ENCODE results near the gene FSTL4.

FSTL4 gene

GRCh38 chr5:133293960-133294359 is 318.4 kb downstream of the FSTL4 start:
- no peak for DNase-seq (ENCODE audit: low read depth in 2 of 2)

DNA sequence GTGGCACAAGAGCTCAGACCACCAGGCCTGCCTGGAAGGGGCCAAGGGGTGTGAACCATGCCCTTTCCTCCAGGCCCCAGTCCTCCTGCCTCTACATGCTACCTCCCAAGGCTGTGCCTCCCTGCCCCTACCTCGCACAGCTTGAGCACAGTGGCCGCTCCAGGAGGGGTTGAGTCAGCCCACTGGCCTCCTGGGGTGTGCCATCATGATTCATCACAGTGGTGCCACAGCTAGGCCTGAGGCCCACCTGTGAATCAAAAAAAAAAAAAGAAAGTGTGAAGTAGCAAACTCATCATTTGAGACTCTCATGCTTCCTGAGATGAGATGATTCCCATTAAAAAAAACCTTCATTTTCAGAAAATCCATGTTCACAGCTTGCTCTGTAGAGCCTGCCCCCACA is 320.0 kb downstream of the FSTL4 start:
- no peak for DNase-seq (ENCODE audit: low read depth in 2 of 2)

DNA sequence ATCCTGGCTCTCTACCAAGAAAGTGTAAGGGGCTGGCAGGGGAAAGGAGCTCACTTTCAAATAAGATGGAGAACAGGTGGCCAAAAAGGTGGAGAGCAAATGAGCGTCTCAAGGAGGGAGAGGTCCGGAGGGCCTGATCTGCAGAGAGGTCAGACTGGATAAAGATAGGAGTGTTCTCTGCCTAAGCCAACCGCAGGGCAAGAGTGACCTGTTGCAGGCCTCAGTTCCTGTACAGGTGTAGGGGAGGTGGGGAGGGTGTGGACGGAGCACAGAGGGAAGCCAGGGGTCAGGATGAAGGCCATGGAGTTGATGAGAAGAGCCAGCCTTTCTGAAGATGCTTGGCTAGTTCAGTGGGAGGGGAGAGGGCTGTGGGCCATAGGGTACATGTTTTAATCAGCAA is 320.8 kb downstream of the FSTL4 start:
- DNase-seq (ENCODE audit: low read depth in 2 of 2): no peak

GRCh38 chr5:133290669-133291240 is 321.6 kb downstream of the FSTL4 start:
- no peak for DNase-seq (ENCODE audit: low read depth in 2 of 2)

GRCh38 chr5:133289686-133290367 is 322.5 kb downstream of the FSTL4 start:
- no peak for DNase-seq (ENCODE audit: low read depth in 2 of 2)

- DNase-seq (ENCODE audit: low read depth in 2 of 2): no peak
Observed at GRCh38 chr5:133287500-133287899, 324.8 kb downstream of the FSTL4 start.

DNA sequence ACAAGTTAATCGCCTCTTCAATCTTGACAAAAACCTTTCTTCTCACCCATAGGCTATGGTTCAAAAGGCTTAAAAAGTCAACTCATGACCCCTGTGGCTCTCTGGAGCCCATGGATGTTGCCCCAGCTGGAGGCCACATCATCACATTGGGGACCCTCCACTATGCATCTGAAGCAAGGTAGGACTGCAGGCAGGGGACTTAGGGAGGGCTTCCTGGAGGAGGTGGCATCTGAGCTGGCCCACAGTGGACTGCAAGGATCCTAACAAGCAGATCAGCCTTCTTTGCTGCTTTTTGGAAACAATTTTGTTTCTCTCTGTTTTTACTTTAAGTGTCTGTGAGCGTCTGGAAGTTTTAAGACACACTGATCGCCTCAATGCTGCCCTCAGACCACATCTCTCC is 325.9 kb downstream of the FSTL4 start:
- DNase-seq (ENCODE audit: low read depth in 2 of 2): no peak

- DNase-seq (ENCODE audit: low read depth in 2 of 2): no peak
Observed at GRCh38 chr5:133285583-133286021, 326.7 kb downstream of the FSTL4 start.

DNA sequence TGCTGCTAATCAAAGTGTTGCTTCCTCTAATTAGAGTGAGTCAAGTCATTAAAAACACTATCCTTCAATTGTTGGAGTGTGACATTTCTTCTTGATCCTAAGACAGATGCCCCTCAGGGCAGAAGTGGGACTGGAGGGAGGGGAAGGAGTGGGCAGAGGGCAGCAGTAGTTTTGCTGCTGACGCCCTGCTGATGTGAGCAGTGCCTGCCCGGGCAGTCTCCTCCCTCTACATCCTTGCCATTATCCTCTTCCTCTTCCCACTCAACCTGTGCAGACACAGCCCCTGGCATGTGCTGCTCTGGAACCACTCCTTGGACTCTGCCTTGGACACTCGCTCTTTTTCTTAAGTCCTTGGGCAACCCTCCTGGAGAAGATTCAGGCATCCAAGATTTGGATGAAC is 328.0 kb downstream of the FSTL4 start:
- DNase-seq (ENCODE audit: low read depth in 2 of 2): no peak

- no peak for DNase-seq (ENCODE audit: low read depth in 2 of 2)
Observed at GRCh38 chr5:133278317-133278716, 334.0 kb downstream of the FSTL4 start.

DNA sequence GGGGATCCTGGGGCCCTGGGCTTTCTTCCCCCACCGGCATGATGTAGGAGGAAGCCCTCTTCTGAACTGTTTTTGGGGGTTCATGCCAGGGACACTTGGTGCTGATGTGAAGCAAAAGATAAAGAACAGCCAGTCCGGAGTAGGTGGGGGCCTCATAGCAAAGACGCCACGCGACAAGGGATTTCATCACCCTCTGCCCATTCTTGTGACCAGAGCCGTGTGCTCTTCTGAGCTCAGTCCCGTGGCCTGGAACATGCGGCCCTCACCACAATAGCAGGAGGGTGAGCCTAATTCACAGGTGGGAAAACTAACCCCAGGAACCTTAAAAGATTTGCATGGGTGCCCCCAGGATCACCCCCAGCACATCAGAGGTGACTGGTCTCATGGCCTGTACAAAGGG is 334.6 kb downstream of the FSTL4 start:
- no peak for DNase-seq (ENCODE audit: low read depth in 2 of 2)

GRCh38 chr5:133276171-133276570 is 336.2 kb downstream of the FSTL4 start:
- no peak for DNase-seq (ENCODE audit: low read depth in 2 of 2)

DNA sequence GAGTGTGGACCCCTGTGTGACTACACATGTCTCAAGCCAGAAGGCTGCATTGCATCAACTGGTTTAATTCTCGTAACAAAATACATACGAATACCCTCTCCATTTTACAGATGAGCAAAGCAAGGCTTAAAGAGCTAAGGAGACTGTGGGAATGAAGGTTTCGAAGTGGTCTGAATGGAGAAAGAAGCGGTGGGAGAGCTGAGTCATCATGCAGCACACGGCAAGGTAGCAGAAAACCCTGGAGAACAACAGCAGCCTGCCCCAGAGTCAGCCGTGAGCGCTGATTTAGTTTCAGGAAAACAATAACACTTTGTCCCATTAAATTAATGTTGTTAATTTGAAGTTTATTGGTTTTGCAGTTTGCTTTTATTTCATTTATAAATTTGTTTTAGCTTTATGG is 336.7 kb downstream of the FSTL4 start:
- no peak for DNase-seq (ENCODE audit: low read depth in 2 of 2)

- no peak for DNase-seq (ENCODE audit: low read depth in 2 of 2)
Observed at GRCh38 chr5:133274597-133274935, 337.8 kb downstream of the FSTL4 start.

- DNase-seq (ENCODE audit: low read depth in 2 of 2): no peak
Observed at GRCh38 chr5:133273661-133274596, 338.4 kb downstream of the FSTL4 start.

GRCh38 chr5:133272345-133272744 is 340.0 kb downstream of the FSTL4 start:
- DNase-seq (ENCODE audit: low read depth in 2 of 2): no peak

DNA sequence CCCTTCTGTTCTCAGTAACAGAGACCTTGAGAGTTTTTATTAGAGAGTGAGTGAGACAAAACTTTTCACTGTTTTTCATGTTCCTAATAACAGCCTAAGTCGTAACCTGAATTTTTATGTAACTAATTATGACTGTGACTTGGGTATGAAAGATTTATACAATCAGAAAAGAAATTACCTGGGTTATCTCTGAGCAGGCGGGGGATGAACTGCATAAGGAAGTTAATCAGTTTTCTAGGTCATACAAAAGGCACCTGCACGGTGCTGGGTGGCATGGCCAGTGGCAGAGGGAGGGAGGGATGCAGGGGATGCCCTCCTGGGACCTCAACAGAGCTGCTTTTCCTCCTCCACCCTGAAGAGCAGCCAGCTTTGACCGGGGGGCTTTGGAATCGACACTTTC is 340.7 kb downstream of the FSTL4 start:
- no peak for DNase-seq (ENCODE audit: low read depth in 2 of 2)

DNA sequence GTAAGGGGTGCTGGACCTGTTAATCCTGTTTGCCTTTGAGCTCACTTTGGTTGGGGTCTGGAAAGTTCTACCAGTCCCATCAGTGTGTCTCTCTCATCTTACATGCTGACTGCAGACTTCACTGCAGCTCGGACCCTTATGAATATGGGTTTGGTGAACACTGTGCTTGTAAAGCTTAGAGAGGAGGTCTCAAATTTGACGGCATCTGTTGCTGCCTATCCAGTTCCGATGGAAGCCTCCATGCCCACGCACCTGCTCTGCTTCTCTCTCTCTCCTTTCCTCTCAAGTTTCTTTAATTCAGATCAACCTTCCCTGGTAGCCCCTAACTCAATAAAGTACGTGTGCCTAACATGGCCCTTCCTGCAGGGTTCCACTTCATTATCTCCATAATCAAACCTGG is 342.6 kb downstream of the FSTL4 start:
- DNase-seq (ENCODE audit: low read depth in 2 of 2): no peak

DNA sequence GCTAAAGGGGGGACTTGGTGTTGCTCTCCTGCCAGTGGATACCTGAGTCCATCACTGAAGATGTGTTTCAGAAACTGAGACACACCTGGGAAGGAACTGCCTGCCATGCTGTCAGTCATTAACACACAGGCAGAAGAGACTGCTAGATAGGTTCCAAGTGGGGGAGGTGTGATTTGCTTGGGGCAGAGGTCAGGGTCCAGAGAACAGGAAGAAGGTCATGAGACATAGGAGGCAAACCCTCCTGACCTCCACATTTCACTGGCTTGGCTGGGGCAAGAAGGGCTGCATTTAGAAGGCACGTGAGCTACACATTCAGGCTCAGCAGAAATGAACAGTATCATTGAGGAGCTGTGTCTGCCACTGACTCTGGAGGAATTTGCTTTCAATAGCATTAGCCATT is 344.7 kb downstream of the FSTL4 start:
- DNase-seq (ENCODE audit: low read depth in 2 of 2): no peak

DNA sequence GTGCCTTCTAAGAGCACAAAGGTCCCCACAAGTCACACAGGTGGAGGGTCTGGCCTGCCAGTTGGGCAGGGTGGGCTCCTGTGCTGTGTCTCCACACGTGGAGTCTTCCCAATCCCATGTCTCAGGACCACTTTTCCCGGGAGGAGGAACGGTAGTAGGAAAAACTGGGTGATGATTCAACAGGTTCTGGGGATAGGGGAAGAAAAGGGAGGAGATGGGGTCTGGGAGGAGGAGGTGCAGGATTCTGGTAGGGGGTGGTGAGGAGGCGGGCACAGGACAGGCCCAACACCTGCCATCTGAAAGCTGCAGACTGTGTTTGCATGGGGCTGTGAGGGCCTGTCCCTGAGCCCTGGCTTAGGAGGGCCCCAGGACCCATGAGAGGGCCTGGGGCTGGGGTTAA is 345.4 kb downstream of the FSTL4 start:
- no peak for DNase-seq (ENCODE audit: low read depth in 2 of 2)

- DNase-seq (ENCODE audit: low read depth in 2 of 2): no peak
Observed at GRCh38 chr5:133266527-133266878, 345.8 kb downstream of the FSTL4 start.

DNA sequence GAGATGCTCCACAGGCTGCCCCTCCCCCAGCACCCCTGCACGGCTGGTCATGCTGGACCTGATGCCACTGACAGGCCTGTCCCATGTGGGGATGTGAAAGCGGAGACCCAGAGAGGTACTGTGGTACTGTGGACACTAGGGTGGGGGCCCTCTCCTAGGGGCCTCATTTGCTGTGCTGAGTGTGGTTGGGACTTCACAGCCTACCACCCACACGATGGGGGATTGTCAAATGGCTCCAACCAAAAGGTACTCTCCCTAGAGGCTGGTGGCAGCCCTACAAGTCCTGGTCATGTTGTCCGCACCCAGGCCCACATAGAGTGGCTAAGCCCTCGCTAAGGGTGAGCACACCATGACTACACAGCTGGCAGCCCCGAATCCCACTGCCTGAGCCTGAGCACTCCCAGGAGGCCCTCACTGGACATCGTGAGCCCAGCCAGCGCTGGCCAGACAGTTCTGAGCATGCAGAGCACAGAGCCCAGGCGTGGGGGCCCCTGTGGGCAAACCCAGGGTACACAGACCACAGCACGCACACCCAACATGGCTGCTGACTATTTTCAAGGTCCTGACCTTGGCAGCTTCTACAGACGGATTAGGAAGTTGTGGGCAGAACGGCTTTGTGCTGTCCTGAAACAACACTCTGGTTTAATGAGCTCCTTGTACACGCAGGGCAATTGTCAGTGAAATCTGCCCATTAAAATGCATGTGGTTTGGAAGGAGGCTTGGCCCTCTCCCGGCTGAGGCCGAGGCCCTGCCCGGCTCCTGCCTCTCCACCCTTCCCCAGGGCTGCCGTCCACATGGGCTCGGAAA is 346.4 kb downstream of the FSTL4 start:
- no peak for DNase-seq (ENCODE audit: low read depth in 2 of 2)
